Panc1 (cell line): ENCODE data around the gene PSAP. TPM values are rescaled to one million over a fixed set of nuclear protein-coding genes. Genes with fewer than 3 reads are reported as not detected.

Experiments
- ATAC-seq: fragments of 200-7000 bp; cut with Tn5 transposase; 2 replicates; pipeline ENCODE4 v1.9.1; 2020; ENCODE audit warnings: mild to moderate bottlenecking, moderate library complexity
- BruUV-seq: library from RNA; stranded (reverse); fragments of 400-500 nt; replicated peaks from 2 replicates; lab custom pipeline; 2021; lab: Mats Ljungman, UMichigan
- CTCF ChIA-PET: fragments of 300-600 bp; sonication (Branson Sonifier 250); formaldehyde crosslinking; loops from one replicate; lab custom pipeline; 2022; ENCODE audit warnings: antibody characterized with exemption; lab: Charles Lee
- POLR2A ChIA-PET: fragments of 300-600 bp; sonication (Branson Sonifier 250); formaldehyde crosslinking; loops from one replicate; lab custom pipeline; 2022; ENCODE audit warnings: antibody characterized with exemption; lab: Charles Lee
- DNase-seq: peaks from one replicate; pipeline ENCODE4 v3.0.0-alpha.2; 2010; ENCODE audit warnings: low read depth, low spot score
- H3K27ac ChIP-seq: 2 replicates; pipeline ENCODE4 v1.5.1; 2011; ENCODE audit warnings: mild to moderate bottlenecking, low read length, inconsistent platforms
- H3K27me3 ChIP-seq: fragments of 200-500 bp; sonication (Bioruptor generic); 2 replicates; pipeline ENCODE4 v1.6.0; 2014; ENCODE audit warnings: low read length, inconsistent platforms; ENCODE audit not compliant: control insufficient read depth, insufficient read depth
- H3K36me3 ChIP-seq: fragments of 200-500 bp; sonication (Bioruptor generic); 2 replicates; pipeline ENCODE4 v1.5.1; 2014; ENCODE audit warnings: inconsistent platforms, mild to moderate bottlenecking, low read length, moderate library complexity; ENCODE audit not compliant: control insufficient read depth, insufficient read depth
- H3K4me1 ChIP-seq: 2 replicates; pipeline ENCODE4 v1.5.1; 2011; ENCODE audit warnings: inconsistent platforms, mild to moderate bottlenecking, low read length, moderate library complexity; ENCODE audit not compliant: control insufficient read depth, insufficient read depth
- H3K4me3 ChIP-seq, 2 experiments: 2 replicates each; pipeline ENCODE4 v1.5.1; 2011 to 2012; ENCODE audit warnings: low read depth in 2 of 2, low read length in 2 of 2, mild to moderate bottlenecking in 2 of 2, inconsistent platforms in 1 of 2, moderate library complexity in 1 of 2
- H3K9me3 ChIP-seq: fragments of 200-500 bp; sonication (Bioruptor generic); 2 replicates; pipeline ENCODE4 v1.5.1; 2014; ENCODE audit warnings: low read depth, mild to moderate bottlenecking, inconsistent platforms, low read length, moderate library complexity; ENCODE audit not compliant: control insufficient read depth, insufficient read depth
- CTCF ChIP-seq: fragments of 450-650 bp; IDR thresholded peaks from 2 replicates; pipeline ENCODE4 v1.5.1; 2017; ENCODE audit warnings: mild to moderate bottlenecking
- POLR2AphosphoS5 ChIP-seq: IDR thresholded peaks from 2 replicates; pipeline ENCODE4 v1.6.1; 2012; ENCODE audit warnings: mild to moderate bottlenecking, low read depth, low read length, moderate library complexity
- SIN3A ChIP-seq: IDR thresholded peaks from 2 replicates; pipeline ENCODE4 v1.6.1; 2012; ENCODE audit warnings: low read depth, mild to moderate bottlenecking, low read length, moderate library complexity, borderline replicate concordance; ENCODE audit not compliant: insufficient read depth
- TCF7L2 ChIP-seq: IDR thresholded peaks from 2 replicates; pipeline ENCODE4 v1.6.1; 2011; ENCODE audit warnings: mild to moderate bottlenecking, low read depth, low read length, inconsistent platforms
- in situ Hi-C: cut with HindIII; loops from 2 replicates; pipeline ENCODE4 v1.10.0; 2016; ENCODE audit warnings: low sequenced_read_pairs, low pct_unique_long_range_greater_than_20kb
- intact Hi-C: fragments of 100-400 bp; cut with micrococcal nuclease; formaldehyde crosslinking; loops from one replicate; pipeline ENCODE4 v1.10.0; 2022; ENCODE audit not compliant: unreplicated experiment
- total RNA-seq: library from RNA; stranded (reverse); gene quantifications from one replicate; pipeline ENCODE4 v1.2.1, GENCODE V29; 2021; ENCODE audit not compliant: unreplicated experiment
- TF ChIP-seq, protein P1 (sequence below), 2 experiments: IDR thresholded peaks; 2 replicates each; pipeline ENCODE4 v1.6.1; 2011 to 2012; ENCODE audit warnings: low read depth in 2 of 2, control low read depth in 1 of 2, low read length in 1 of 2, mild to moderate bottlenecking in 1 of 2, moderate library complexity in 1 of 2; ENCODE audit not compliant: insufficient read depth in 1 of 2

PSAP gene
- total RNA-seq, 1 experiment from 2014 or later = 3,649 TPM

DNA sequence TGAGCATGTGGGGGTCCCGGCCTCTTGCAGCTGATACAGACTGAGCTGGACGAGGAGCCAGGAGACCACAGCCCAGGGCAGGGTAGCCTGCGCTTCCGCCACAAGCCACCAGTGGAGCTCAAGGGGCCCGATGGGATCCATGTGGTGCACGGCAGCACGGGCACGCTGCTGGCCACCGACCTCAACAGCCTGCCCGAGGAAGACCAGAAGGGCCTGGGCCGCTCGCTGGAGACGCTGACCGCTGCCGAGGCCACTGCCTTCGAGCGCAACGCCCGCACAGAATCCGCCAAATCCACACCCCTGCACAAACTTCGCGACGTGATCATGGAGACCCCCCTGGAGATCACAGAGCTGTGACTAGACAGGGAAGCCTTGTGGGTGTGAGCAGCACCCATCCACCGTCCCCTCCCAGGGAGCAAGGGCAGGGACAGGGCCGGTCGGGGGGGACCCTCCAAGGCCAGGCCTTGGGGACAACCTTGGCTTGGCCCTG, 36.1 kb downstream of the PSAP start:
- Histone ChIP-seq H3K4me1 (peaks cover 51% of the 10 kb centered on the region), H3K9me3 (no peaks in the 10 kb centered on the region), H3K4me3 (no peak overlapping the region), H3K27ac (no peak overlapping the region), H3K27me3 (no peaks in the 10 kb centered on the region), H3K36me3 (peaks cover 38% of the 10 kb centered on the region)
- ChIA-PET CTCF (interaction anchor here (1.0 kb wide), 1 partner anchor 81 kb away, joined by 4 read pairs; no protein-coding TSS in a partner anchor), POLR2A (no interaction called here)
- ATAC-seq (peak; percentile 30; the same call in 1 of the 2 replicates), DNase-seq (no peak)
- BruUV-seq = no TSS peak
- in situ Hi-C loops = no loop called here
- intact Hi-C loops = loop anchor here (5.0 to 10.0 kb wide), 3 partner anchors 110 to 500 kb away; partner anchors contain the start of gene SLC29A3
- TF ChIP-seq, protein P1, sequence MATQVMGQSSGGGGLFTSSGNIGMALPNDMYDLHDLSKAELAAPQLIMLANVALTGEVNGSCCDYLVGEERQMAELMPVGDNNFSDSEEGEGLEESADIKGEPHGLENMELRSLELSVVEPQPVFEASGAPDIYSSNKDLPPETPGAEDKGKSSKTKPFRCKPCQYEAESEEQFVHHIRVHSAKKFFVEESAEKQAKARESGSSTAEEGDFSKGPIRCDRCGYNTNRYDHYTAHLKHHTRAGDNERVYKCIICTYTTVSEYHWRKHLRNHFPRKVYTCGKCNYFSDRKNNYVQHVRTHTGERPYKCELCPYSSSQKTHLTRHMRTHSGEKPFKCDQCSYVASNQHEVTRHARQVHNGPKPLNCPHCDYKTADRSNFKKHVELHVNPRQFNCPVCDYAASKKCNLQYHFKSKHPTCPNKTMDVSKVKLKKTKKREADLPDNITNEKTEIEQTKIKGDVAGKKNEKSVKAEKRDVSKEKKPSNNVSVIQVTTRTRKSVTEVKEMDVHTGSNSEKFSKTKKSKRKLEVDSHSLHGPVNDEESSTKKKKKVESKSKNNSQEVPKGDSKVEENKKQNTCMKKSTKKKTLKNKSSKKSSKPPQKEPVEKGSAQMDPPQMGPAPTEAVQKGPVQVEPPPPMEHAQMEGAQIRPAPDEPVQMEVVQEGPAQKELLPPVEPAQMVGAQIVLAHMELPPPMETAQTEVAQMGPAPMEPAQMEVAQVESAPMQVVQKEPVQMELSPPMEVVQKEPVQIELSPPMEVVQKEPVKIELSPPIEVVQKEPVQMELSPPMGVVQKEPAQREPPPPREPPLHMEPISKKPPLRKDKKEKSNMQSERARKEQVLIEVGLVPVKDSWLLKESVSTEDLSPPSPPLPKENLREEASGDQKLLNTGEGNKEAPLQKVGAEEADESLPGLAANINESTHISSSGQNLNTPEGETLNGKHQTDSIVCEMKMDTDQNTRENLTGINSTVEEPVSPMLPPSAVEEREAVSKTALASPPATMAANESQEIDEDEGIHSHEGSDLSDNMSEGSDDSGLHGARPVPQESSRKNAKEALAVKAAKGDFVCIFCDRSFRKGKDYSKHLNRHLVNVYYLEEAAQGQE (IDR thresholded peaks at IDR 0.05; ENCODE audit: insufficient read depth in 1 of 2, low read depth in 2 of 2, low read length in 1 of 2) = 0 out of 4 replicates have a peak, but pooled peaks of 1 of the 2 experiments have one; percentile 38
- TF ChIP-seq TCF7L2 (no peak), SIN3A (no peak), CTCF (no peak; the same call in 1 of the 2 replicates), POLR2AphosphoS5 (peak; percentile 18; the same call in 1 of the 2 replicates)

GRCh38 chr10:71812913-71813590, 38.0 kb downstream of the PSAP start:
- intact Hi-C loops = loop anchor here (10.0 kb wide), 2 partner anchors 108 to 498 kb away; partner anchors contain the start of gene SLC29A3
- H3K4me3 ChIP-seq = no peak overlapping the region
- H3K27ac ChIP-seq = 0 out of 2 replicates have a peak overlapping the region, but pooled peaks have one; percentile 14
- ATAC-seq = peak; percentile 7
- in situ Hi-C loops = no loop called here
- CTCF ChIA-PET = interaction anchor here (0.5 to 1.1 kb wide), 8 partner anchors 83 to 609 kb away, joined by 3 to 4 read pairs (median 3); no protein-coding TSS in a partner anchor
- TF ChIP-seq POLR2AphosphoS5 = 0 out of 2 replicates have a peak, but pooled peaks have one; percentile 18
- TF ChIP-seq SIN3A = no peak
- no peaks in the 10 kb centered on the region for H3K9me3 ChIP-seq
- DNase-seq = no peak
- POLR2A ChIA-PET = interaction anchor here (1.1 kb wide), 1 partner anchor 9 kb away, joined by 3 read pairs; no protein-coding TSS in a partner anchor
- no TSS peak for BruUV-seq
- H3K36me3 ChIP-seq = peaks cover 22% of the 10 kb centered on the region
- peaks cover 51% of the 10 kb centered on the region for H3K4me1 ChIP-seq
- H3K27me3 ChIP-seq = no peaks in the 10 kb centered on the region
